NCI-H2171 treated with DMSO at 0.1 percent for 48 hours (cell line): Measurements from ENCODE around the gene LCN2.
"Not testable (repeated sequence)": the region's sequence is repeated elsewhere in the genome, so short reads cannot be mapped to it uniquely, and the experiment has no call there.

Experiments
- DNase-seq: peaks from one replicate; lab custom pipeline; 2025; lab: John Stamatoyannopoulos, UW

The LCN2 gene

DNA sequence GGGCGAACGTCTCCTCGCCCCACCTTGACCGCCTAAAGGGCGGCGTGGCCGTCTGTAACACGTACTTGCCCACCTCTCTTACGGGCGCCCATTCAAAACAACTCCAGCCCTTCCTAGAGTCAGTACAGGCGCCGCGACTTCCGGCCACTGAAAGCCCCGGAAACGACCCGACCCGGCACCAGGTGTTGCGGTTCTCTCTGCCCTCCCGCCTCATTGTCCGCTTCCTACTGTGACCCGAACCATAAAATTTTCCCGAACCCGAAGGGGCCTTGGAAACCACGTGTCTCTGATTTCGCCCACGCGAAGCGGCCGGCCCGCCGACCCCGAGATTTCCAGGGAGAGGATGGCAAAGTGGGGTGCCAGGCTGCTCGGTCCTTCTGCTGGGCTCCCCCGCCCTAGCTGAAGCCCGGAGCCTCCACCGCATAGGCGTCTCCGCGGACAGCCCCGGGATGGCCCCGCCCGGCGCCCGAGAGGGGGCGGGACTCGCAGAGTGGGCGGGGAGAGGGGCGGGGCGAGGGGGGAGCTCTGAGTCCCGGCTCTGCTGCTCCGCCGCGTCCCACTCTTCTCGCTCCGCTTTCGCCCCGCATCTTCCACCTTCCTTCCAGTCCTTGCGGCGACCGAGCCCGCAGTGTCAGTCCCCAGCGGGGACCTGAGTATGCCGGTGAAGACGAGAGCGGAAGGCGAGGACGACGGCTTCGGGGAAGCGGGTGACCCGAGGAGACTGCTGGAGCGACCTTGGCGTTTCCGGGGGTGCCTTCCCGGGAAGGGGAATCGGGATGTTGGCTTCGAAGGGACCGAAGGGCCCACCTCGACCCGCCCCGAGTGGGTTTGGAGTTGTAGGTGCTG lies 21.0 kb upstream of the LCN2 start:
- DNase-seq: peak; percentile 95

DNA sequence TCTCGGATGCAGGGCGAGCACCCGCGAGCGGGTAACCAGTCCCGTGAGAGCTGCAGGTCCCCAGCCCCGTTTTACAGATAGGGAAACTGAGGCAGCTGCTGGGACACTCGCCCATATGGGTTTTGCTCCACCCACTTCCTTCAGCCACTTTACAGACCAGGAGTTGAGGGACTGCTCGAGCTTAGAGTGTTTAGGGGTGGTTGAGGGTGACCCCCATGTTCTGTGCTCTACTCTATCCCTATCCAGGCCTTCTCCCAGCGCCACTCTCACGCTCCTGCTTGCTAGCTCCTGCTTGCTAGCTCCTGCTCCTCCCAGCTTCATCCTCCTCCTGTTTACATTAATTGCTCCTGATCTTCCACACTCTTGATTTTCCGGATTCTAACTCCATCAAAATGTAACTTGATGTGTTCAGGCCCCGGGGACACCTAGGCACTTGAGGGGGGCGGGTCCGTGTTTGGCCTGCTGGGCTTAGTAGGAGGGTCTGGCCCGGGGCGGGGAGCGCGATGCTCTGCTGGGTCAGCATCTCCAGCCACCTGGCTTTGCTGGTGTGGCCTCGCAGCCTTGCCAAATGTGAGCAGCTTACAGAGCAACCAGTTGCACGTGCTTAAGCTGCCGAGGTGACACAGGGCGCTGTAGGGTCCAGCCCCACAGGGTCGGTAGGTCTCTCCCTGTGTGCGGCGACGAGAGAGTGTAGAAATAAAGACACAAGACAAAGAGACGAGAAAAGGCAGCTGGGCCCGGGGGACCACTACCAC lies 20.2 kb upstream of the LCN2 start:
- DNase-seq: no peak

- not testable (repeated sequence) for DNase-seq
Measured at GRCh38 chr9:128129976-128130590, 19.2 kb upstream of the LCN2 start.

- not testable (repeated sequence) for DNase-seq
Measured at GRCh38 chr9:128130651-128131050, 18.6 kb upstream of the LCN2 start.

GRCh38 chr9:128131346-128131745 lies 17.9 kb upstream of the LCN2 start:
- not testable (repeated sequence) for DNase-seq

DNA sequence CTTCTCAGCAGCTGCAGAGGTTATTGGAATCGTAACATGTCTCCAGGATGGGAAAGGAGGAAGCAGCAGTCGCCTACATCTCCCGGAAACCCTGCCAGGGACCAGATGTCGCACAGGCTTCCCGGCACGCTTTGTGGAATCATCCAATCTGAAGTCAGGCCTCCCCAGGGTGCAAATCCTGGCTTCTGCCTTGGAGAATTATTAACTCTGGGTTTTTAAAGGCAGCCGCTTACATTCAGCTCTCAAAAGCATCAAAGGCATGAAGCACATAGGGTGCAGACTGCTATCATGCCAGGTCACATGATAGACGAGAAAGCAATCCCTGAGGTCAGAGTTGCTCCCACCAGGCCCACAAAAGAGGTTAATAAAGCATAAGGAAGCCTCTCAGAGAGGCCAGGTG lies 17.1 kb upstream of the LCN2 start:
- DNase-seq: peak; percentile 93

GRCh38 chr9:128135561-128135960 lies 13.7 kb upstream of the LCN2 start:
- DNase-seq: peak; percentile 85

DNA sequence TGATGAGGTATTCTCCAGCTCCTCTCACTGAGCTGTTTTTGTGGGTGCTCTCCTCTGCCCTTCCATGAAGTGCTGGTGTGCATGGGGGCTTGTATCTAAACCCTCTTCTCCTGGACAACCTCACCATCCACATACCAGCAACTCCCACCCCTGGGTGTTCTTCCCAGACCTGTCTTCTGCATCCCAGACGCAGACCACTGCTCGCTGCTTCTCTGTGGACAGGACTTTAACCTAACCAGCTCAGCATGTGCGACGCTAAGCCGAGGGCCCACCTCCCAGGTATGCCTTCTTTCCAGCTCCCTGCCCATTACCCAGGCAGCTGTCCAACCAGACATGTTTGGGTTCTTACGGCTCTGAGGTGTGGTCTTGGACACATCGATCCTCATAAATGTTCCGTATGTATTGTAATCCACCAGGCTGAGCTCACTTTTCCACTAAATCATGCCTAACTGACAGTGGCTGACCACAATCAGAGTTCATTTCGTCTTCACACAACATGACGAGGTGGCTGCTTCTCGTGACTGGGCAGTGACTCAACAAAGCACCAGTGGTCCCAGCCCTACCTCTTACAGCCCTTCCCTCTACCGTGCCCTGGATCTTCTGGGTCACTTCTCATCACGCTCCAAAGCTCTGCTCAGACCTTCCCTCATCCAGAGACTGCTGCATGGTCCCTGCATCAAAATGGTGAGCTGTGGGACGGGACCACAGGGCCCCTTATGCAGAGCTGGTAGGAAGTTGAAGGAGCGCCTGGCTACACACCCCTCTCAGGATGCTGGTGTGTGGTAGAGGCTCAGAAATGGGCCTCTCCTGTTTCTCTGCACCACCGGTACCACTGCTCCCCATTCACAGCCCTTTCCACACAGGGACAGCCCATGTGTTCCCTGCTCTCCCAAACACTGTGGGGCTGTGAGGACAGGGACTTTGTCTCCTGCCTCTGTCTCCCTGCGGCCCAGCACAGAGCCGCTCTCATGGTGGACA lies 12.1 kb upstream of the LCN2 start:
- DNase-seq: no peak

- DNase-seq: no peak
Measured at GRCh38 chr9:128138001-128138400, 11.3 kb upstream of the LCN2 start.

DNA sequence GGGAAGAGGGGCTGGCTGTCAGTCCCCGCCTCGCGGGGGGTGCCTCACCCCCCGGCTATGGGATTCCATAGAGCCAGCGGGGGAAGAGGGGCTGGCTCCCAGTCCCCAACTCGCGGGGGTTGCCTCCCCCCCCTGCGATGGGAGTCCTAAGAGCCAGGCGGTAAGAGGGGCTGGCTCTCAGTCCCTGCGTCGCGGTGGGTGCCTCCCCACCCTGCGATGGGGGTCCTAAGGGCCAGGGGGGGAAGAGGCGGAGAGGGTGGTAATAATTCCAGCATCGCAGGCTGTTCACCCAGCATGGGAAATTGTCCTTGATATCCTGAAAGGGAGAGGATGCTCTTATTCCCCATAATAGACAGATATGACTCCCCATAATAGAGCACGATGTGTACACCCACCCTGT lies 9.6 kb upstream of the LCN2 start:
- DNase-seq: no peak

GRCh38 chr9:128141604-128142003 lies 7.6 kb upstream of the LCN2 start:
- DNase-seq: no peak

DNA sequence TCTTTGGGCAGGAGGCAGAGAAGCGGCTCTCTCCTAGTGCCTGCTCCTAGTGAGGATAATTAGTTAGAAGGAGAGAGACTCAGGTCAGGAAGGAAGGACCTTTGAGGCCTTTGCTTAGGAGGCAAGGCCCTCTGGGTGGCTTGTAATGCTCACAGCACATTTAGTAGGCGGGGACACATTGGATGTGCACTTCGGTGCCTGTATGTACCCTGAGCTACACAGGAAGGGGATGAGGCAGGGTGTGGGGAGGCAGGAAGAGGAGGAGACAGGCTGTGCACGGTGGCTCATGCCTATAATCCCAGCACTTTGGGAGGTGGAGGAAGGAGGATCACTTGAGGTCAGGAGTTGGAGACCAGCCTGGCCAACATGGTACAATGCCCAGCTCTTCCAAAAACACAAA lies 7.2 kb upstream of the LCN2 start:
- no peak for DNase-seq

DNA sequence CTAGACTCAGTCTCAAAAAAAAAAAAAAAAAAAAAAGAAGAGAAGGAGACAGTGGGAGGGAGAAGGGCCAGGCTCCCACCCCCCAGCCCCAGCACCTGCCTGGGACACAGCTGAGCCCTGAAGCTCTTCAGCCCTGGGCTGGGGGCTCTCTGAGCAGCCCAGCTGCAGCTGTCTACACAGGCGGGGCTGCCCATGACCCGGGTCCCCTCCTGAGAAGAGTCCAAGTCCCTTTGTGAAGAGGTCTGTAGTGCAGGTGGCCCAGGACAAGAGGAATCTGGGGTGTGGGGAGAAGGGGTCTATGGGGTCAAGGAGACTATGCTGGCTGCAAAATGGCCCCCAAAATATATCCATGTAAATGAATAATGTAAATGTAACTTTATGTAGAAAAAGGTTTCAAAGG lies 6.7 kb upstream of the LCN2 start:
- no peak for DNase-seq

DNA sequence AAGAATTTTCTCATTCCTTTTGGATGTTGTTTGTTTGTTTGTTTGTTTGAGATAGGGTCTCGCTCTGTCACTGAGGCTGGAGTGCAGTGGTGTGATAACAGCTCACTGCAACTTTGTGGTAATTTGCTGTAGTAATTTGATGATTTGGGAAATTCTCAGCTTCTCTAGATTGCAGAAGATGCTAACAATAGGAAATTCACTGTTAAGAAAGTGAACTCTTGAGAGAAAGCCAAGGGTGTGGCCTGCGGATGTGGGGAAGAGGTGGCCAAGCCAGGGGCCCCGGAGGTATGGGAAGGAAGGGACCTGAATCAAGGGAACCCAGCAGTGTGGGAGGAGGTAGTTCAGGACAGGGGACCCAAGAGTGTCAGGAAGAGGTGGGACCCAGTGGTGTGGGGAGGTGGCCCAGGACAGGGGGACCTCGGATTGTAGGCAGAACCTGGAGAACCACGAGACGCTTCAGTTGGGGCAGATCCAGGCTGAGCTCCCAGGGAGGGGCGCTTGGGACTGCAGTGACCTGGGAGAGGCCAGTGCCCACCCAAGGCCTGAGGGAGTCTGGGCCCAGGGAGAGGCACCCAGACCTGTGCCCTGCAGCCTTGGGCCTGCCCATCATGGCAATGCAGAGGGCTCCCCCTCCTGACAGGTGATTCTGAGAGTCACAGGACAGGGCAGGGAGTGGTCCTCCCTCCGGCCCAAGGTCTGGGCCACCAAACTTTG lies 5.6 kb upstream of the LCN2 start:
- no peak for DNase-seq

DNA sequence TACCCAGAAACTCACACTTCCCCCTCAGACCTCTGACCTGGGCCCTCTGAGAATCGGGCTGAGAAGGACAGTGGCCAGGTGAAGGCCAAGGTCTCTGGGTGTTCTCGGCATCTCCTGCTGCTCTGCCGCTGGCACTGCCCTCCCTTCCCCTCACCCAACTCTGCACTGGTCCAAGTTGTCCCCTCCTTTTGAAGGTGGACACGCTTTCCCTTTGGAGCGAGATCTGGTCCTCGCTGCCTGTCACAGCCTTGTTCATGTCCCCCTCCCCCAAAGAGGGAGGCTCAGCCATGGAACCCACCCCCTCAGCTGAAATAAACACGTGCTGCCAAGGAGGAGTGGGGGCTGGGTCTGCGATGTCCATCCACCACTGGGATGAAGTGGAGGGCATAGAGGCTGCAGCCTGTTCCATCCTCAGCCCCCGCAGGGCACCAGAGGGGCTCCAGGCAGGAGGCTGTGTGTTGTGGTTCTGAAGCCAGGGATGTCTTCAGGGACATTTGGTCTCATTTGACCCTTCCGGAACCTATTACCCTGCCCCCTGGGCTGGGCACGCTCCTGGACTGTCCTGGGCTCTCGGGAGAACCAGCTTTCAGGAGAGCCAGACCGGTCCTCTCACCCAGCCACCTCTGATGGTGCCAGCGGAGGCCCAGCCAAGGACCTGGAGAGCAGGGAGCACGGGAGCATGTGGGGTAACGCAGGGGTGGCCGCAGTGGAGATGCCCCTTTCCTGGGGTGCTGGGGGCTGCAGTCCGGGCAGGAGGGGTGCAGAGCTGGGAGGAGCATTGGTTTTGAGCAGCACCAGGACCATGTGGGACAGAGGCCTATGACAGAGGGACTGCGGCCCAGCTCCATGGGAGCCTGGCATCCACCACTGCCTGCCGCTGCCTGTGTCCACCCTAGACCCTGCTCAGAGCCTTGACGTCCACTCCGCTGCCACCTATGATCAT lies 4.7 kb upstream of the LCN2 start:
- DNase-seq: no peak

DNA sequence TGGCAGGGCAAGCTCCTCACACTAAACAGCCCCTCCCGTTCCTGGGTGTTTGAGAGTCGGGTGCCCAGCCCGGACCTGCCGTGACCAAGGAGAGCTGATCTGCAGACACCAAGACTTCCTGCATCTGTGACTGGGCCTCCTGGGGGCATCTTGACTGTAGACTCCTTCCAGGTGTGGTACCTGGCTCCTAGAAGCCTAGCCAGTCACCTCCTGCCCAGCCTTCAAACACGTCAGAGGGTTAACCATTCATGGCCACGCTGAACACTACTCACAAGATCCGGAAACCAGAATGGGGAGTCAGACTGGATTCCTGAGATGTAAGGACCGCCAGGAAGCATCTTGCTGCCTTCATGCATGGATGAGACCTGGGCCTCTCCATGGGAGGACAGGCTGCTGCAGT lies 3.7 kb upstream of the LCN2 start:
- DNase-seq: no peak

- no peak for DNase-seq
Measured at GRCh38 chr9:128145951-128146351, 3.3 kb upstream of the LCN2 start.

- DNase-seq: no peak
Measured at GRCh38 chr9:128146591-128147120, 2.6 kb upstream of the LCN2 start.

DNA sequence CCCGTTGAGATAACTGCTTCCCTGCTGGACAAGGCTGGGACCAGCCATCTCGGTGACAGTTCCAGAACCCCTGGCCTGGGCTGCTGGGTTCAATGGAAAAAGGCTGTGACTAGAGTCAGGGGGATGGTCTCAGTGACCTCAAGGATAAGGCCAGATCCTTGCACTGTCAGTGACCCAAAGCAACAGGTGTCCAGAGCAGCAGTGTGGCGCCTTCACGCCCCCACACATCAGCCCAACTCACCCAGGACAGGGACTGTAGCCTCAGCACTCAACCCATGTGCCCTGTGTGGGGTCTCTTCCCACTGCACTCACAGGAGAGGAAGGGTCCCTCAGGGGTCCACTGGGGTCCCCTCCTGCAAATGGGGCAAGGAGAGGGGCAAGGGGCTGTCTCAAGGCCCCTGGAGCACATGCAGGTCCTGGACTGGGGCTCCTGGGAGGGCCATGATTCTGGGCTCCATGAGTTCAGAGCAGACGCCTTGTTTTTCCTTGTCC lies 698 bp upstream of the LCN2 start:
- no peak for DNase-seq
